Endodermal cell (in vitro differentiated cells): Measurements from ENCODE around the gene POLD2. TPM values are rescaled to one million over a fixed set of nuclear protein-coding genes. Genes with fewer than 3 reads are reported as not detected.

Experiments
- DNase-seq: peaks from one replicate; pipeline ENCODE4 v3.0.0-alpha.2; 2017
- H3K27ac ChIP-seq: 2 replicates; pipeline ENCODE4 v1.5.1; 2013; ENCODE audit warnings: mild to moderate bottlenecking, low read depth, low read length, moderate library complexity
- H3K27me3 ChIP-seq: 2 replicates; pipeline ENCODE4 v1.6.1; 2013; ENCODE audit warnings: mild to moderate bottlenecking, low read length, moderate library complexity; ENCODE audit not compliant: insufficient read depth, control insufficient read depth, poor library complexity, severe bottlenecking
- H3K36me3 ChIP-seq: 2 replicates; pipeline ENCODE4 v1.7.0; 2013; ENCODE audit warnings: mild to moderate bottlenecking, low read length, moderate library complexity; ENCODE audit not compliant: control insufficient read depth, insufficient read depth
- H3K4me1 ChIP-seq: one replicate; pipeline ENCODE4 v1.7.0; 2013; ENCODE audit warnings: low read length; ENCODE audit not compliant: control insufficient read depth, insufficient read depth
- H3K4me3 ChIP-seq: 2 replicates; pipeline ENCODE4 v1.5.1; 2013; ENCODE audit warnings: mild to moderate bottlenecking, low read length, moderate library complexity
- H3K9ac ChIP-seq: 2 replicates; pipeline ENCODE4 v1.6.1; 2013; ENCODE audit warnings: mild to moderate bottlenecking, low read length, moderate library complexity; ENCODE audit not compliant: poor library complexity, severe bottlenecking; ENCODE audit errors: extremely low read depth
- H3K9me3 ChIP-seq: 2 replicates; pipeline ENCODE4 v1.6.1; 2013; ENCODE audit warnings: mild to moderate bottlenecking, low read length, moderate library complexity; ENCODE audit not compliant: control insufficient read depth
- H3K27ac Mint-ChIP-seq: 2 replicates; pipeline ENCODE4 v1.8.0; 2020; ENCODE audit warnings: mixed read lengths
- H3K27me3 Mint-ChIP-seq: 2 replicates; pipeline ENCODE4 v1.8.0; 2021; ENCODE audit warnings: mild to moderate bottlenecking, mixed read lengths; ENCODE audit not compliant: insufficient read depth
- H3K36me3 Mint-ChIP-seq: 2 replicates; pipeline ENCODE4 v1.8.0; 2020; ENCODE audit warnings: low read depth, mixed read lengths
- H3K4me1 Mint-ChIP-seq: 2 replicates; pipeline ENCODE4 v1.8.0; 2020; ENCODE audit warnings: mixed read lengths
- H3K4me3 Mint-ChIP-seq: 2 replicates; pipeline ENCODE4 v1.8.0; 2020; ENCODE audit warnings: mild to moderate bottlenecking, moderate library complexity, mixed read lengths
- H3K9me3 Mint-ChIP-seq: 2 replicates; pipeline ENCODE4 v1.8.0; 2020; ENCODE audit warnings: mild to moderate bottlenecking, mixed read lengths
- CTCF ChIP-seq: fragments of 200-600 bp; sonication (generic); conservative IDR thresholded peaks from 2 replicates; pipeline ENCODE4 v1.5.0; 2021; ENCODE audit warnings: antibody characterized with exemption, mild to moderate bottlenecking
- WGBS, 2 experiments: methylation state at CpG; one replicate each; pipeline versions ENCODE4 v1.1.5 to v1.1.7; 2013; ENCODE audit warnings: missing lambda C conversion rate in 2 of 2, mixed read lengths in 1 of 2; ENCODE audit not compliant: insufficient coverage in 1 of 2, insufficient read length in 1 of 2; 5-methylcytosine and 5-hydroxymethylcytosine counted together
- total RNA-seq, 2 donors: library from RNA; stranded (reverse); fragmentation: NEBNext Ultra II Directional in 1 of 2; extraction: Animal tissue kit (Norgen Biotek cat#: 25700) in 1 of 2; gene quantifications; 2 replicates in 1 of 2; 3 replicates in 1 of 2; pipeline ENCODE4 v1.2.1, GENCODE V29; 2021

POLD2 gene
- total RNA-seq, 2 donors from 2014 or later, result 127 to 141 TPM

DNA sequence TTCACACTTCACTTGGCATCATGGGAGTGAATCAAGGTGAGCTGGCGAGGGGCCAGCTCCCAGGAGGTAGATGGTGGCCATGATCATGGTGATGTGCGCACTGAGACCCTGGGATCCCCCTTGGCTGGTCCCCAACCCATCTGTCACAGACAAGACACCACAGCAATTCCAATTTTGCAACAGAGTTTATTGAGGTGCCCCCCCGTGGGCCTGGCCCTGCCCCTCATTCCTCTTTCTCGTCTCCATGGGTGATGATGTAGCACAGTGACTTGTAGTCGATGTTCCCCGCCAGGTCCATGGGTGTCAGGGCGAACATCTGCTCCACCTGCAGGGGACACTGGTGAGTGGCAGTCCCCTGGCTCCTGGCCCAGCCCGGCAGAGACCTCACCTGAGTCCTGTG is 15.3 kb upstream of the POLD2 start:
- peaks cover 36% of the 10 kb centered on the region for H3K27me3 Mint-ChIP-seq
- no peaks in the 10 kb centered on the region for H3K36me3 Mint-ChIP-seq
- H3K27ac Mint-ChIP-seq, result no peak overlapping the region
- 91 to 95% methylated on average over 6 to 8 of the region's 8 CpGs for WGBS, 2 experiments
- H3K9me3 Mint-ChIP-seq, result no peaks in the 10 kb centered on the region
- H3K27ac ChIP-seq, result no peak overlapping the region
- peaks cover 3% of the 10 kb centered on the region for H3K36me3 ChIP-seq
- no peaks in the 10 kb centered on the region for H3K9me3 ChIP-seq
- no peak for TF ChIP-seq CTCF
- no peak for DNase-seq
- H3K4me1 Mint-ChIP-seq, result peaks cover 7% of the 10 kb centered on the region
- H3K4me3 ChIP-seq, result no peak overlapping the region
- no peak overlapping the region for H3K4me3 Mint-ChIP-seq
- H3K4me1 ChIP-seq, result peaks cover 9% of the 10 kb centered on the region
- H3K9ac ChIP-seq, result no peak overlapping the region
- H3K27me3 ChIP-seq, result peaks cover 4% of the 10 kb centered on the region

GRCh38 chr7:44136731-44137130 is 13.4 kb upstream of the POLD2 start:
- Mint-ChIP-seq H3K27me3 (peaks cover 31% of the 10 kb centered on the region), H3K4me1 (peaks cover 20% of the 10 kb centered on the region), H3K36me3 (no peaks in the 10 kb centered on the region), H3K4me3 (no peak overlapping the region), H3K9me3 (no peaks in the 10 kb centered on the region), H3K27ac (no peak overlapping the region)
- H3K27me3 ChIP-seq, result no peaks in the 10 kb centered on the region
- DNase-seq, result no peak
- WGBS, 2 experiments, result 94% methylated on average over 5 of the region's 5 CpGs
- no peaks in the 10 kb centered on the region for H3K9me3 ChIP-seq
- H3K36me3 ChIP-seq, result peaks cover 3% of the 10 kb centered on the region
- TF ChIP-seq CTCF, result no peak
- H3K4me1 ChIP-seq, result peaks cover 14% of the 10 kb centered on the region
- no peak overlapping the region for H3K9ac ChIP-seq
- no peak overlapping the region for H3K27ac ChIP-seq
- no peak overlapping the region for H3K4me3 ChIP-seq

DNA sequence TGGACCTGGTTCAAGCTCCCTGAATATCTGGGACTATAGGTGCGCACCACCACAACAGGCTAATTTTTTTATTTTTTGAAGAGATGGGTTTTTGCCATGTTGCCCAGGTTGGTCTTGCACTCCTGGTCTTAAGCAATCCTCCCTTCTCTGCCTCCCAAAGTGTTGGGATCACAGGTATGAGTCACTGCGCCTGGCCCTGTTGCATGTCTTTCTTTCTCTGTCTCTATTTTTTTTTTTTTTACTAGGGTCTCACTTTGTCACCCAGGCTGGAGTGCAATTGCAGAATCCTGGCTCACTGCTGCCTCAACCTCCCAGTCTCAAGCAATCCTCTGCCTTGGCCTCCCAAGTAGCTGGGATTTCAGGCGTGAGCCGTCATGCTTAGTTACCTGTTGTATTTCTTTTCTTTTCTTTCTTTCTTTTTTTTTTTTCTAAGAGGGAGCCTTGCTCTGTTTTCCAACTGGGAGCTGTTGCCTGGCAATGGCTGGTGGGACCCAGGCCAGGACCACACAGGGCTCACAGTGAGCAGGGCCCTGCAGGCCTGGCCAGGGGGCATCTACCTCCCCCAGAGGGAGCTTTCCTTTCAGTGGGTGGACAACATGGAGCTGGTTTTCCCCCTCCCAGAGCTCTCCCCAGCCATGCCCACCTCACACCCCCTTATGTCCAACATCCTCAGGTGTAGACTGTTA is 11.7 kb upstream of the POLD2 start:
- WGBS, 2 experiments, result 80 to 97% methylated on average over 2 to 4 of the region's 4 CpGs
- Histone ChIP-seq H3K9ac (no peak overlapping the region), H3K27ac (no peak overlapping the region), H3K4me1 (peaks cover 11% of the 10 kb centered on the region), H3K27me3 (no peaks in the 10 kb centered on the region), H3K36me3 (peaks cover 3% of the 10 kb centered on the region), H3K4me3 (no peak overlapping the region), H3K9me3 (no peaks in the 10 kb centered on the region)
- Mint-ChIP-seq H3K9me3 (no peaks in the 10 kb centered on the region), H3K4me3 (no peak overlapping the region), H3K36me3 (no peaks in the 10 kb centered on the region), H3K27me3 (peaks cover 38% of the 10 kb centered on the region), H3K4me1 (peaks cover 19% of the 10 kb centered on the region), H3K27ac (no peak overlapping the region)
- DNase-seq, result no peak
- TF ChIP-seq CTCF, result no peak
